ENCODE measurements around the gene MAD2L1.
A peak's percentile ranks its signal among the peaks of the same experiment; 100 is the strongest.
"Not testable (repeated sequence)": the region's sequence is repeated elsewhere in the genome, so short reads cannot be mapped to it uniquely, and the experiment has no call there.

MAD2L1 gene

GRCh38 chr4:120066517-120067340 is at the start of gene MAD2L1:
TSS of gene MAD2L1 (minus strand) at chr4:120066848. CDS start at chr4:120066734, 114 bp downstream.
- no peak for TF ChIP-seq CTCF (IDR thresholded peaks at IDR 0.05; ENCODE audit: low read depth, low read length)
- in situ Hi-C loops (cut with HindIII; ENCODE audit: low sequenced_read_pairs): no loop called here
- DNase-seq (ENCODE audit: low read depth, low spot score): peak; percentile 99
- peak within 1 kb of the TSS; percentile 60 for H3K4me3 ChIP-seq (ENCODE audit: low read depth, low read length)

GRCh38 chr4:120111745-120112144 is 45.1 kb upstream of the MAD2L1 start:
- H3K4me3 ChIP-seq (ENCODE audit: low read depth, low read length): no peak overlapping the region
- no peak for DNase-seq (ENCODE audit: low read depth, low spot score)
- in situ Hi-C loops (cut with HindIII; ENCODE audit: low sequenced_read_pairs): no loop called here
- no peak for TF ChIP-seq CTCF (IDR thresholded peaks at IDR 0.05; ENCODE audit: low read depth, low read length)

GRCh38 chr4:120109406-120109805 is 42.8 kb upstream of the MAD2L1 start:
- in situ Hi-C loops (cut with HindIII; ENCODE audit: low sequenced_read_pairs): no loop called here
- DNase-seq (ENCODE audit: low read depth, low spot score): no peak

GRCh38 chr4:120105472-120105871 is 38.8 kb upstream of the MAD2L1 start:
- no peak for DNase-seq (ENCODE audit: low read depth, low spot score)
- TF ChIP-seq CTCF (IDR thresholded peaks at IDR 0.05; ENCODE audit: low read depth, low read length): no peak
- in situ Hi-C loops (cut with HindIII; ENCODE audit: low sequenced_read_pairs): no loop called here

More at GRCh38 chr4:120109406-120109805, 42.8 kb upstream of the MAD2L1 start:
- H3K4me3 ChIP-seq (ENCODE audit: low read depth, low read length): no peak overlapping the region
- no peak for TF ChIP-seq CTCF (IDR thresholded peaks at IDR 0.05; ENCODE audit: low read depth, low read length)

GRCh38 chr4:120096508-120097297 is 30.1 kb upstream of the MAD2L1 start:
- H3K4me3 ChIP-seq (ENCODE audit: low read depth, low read length): no peak overlapping the region
- DNase-seq (ENCODE audit: low read depth, low spot score): no peak
- no peak for TF ChIP-seq CTCF (IDR thresholded peaks at IDR 0.05; ENCODE audit: low read depth, low read length)
- in situ Hi-C loops (cut with HindIII; ENCODE audit: low sequenced_read_pairs): no loop called here

More at GRCh38 chr4:120105472-120105871, 38.8 kb upstream of the MAD2L1 start:
- H3K4me3 ChIP-seq (ENCODE audit: low read depth, low read length): no peak overlapping the region

- in situ Hi-C loops (cut with HindIII; ENCODE audit: low sequenced_read_pairs): no loop called here
- no peak for DNase-seq (ENCODE audit: low read depth, low spot score)
- H3K4me3 ChIP-seq (ENCODE audit: low read depth, low read length): no peak overlapping the region
- no peak for TF ChIP-seq CTCF (IDR thresholded peaks at IDR 0.05; ENCODE audit: low read depth, low read length)
Observed at GRCh38 chr4:120088507-120088906, 21.9 kb upstream of the MAD2L1 start.

- H3K4me3 ChIP-seq (ENCODE audit: low read depth, low read length); in situ Hi-C loops (cut with HindIII; ENCODE audit: low sequenced_read_pairs); DNase-seq (ENCODE audit: low read depth, low spot score): not testable (repeated sequence)
Observed at GRCh38 chr4:120088066-120088465, 21.4 kb upstream of the MAD2L1 start.
